Liver (tissue), 9 donors: Measurements from ENCODE around the gene CAPN3. TPM values are rescaled to one million over a fixed set of nuclear protein-coding genes. Genes with fewer than 3 reads are reported as not detected.

Experiments used
- DNase-seq: peaks from one replicate; pipeline ENCODE4 v3.0.0-alpha.2; 2017; ENCODE audit warnings: low spot score
- H3K27ac ChIP-seq, 2 donors: one replicate each; pipeline ENCODE4 v1.7.0; 2013; ENCODE audit warnings: inconsistent platforms in 2 of 2, low read length in 2 of 2, control low read depth in 1 of 2, low read depth in 1 of 2, mild to moderate bottlenecking in 1 of 2
- H3K27me3 ChIP-seq, 4 donors: one replicate each; pipeline versions ENCODE4 v1.6.1 to v1.7.0; 2013; ENCODE audit warnings: low read length in 3 of 4, inconsistent platforms in 1 of 4, mild to moderate bottlenecking in 1 of 4, moderate library complexity in 1 of 4; ENCODE audit not compliant: control insufficient read depth in 4 of 4, insufficient read depth in 4 of 4
- H3K36me3 ChIP-seq, 4 donors: one replicate each; pipeline versions ENCODE4 v1.6.1 to v1.7.0; 2013; ENCODE audit warnings: low read length in 3 of 4, mild to moderate bottlenecking in 3 of 4, low read depth in 1 of 4, moderate library complexity in 1 of 4; ENCODE audit not compliant: control insufficient read depth in 4 of 4, insufficient read depth in 3 of 4
- H3K4me1 ChIP-seq, 4 donors: one replicate each; pipeline versions ENCODE4 v1.6.1 to v1.7.0; 2013; ENCODE audit warnings: low read length in 3 of 4, mild to moderate bottlenecking in 3 of 4, moderate library complexity in 1 of 4; ENCODE audit not compliant: control insufficient read depth in 4 of 4, insufficient read depth in 4 of 4
- H3K4me3 ChIP-seq, 3 donors: one replicate each; pipeline versions ENCODE4 v1.6.1 to v1.7.0; 2013; ENCODE audit warnings: low read length in 3 of 3, control low read depth in 1 of 3, low read depth in 1 of 3, mild to moderate bottlenecking in 1 of 3
- H3K9ac ChIP-seq, 2 donors: one replicate each; pipeline ENCODE4 v1.7.0; 2013; ENCODE audit warnings: low read length in 2 of 2, mild to moderate bottlenecking in 2 of 2, moderate library complexity in 2 of 2, control low read depth in 1 of 2, low read depth in 1 of 2
- H3K9me3 ChIP-seq, 4 donors: one replicate each; pipeline versions ENCODE4 v1.6.1 to v1.7.0; 2013; ENCODE audit warnings: low read length in 3 of 4; ENCODE audit not compliant: control insufficient read depth in 4 of 4
- FOXA1 ChIP-seq: IDR thresholded peaks from 2 replicates; pipeline ENCODE4 v1.6.1; 2016; ENCODE audit warnings: antibody characterized with exemption
- FOXA2 ChIP-seq: IDR thresholded peaks from 2 replicates; pipeline ENCODE4 v1.6.1; 2016; ENCODE audit warnings: antibody characterized with exemption
- GABPA ChIP-seq, 2 donors: IDR thresholded peaks in 1 of 2; conservative IDR thresholded peaks in 1 of 2; 2 replicates each; pipeline ENCODE4 v1.6.1; 2016; ENCODE audit warnings: antibody characterized with exemption in 2 of 2, mild to moderate bottlenecking in 1 of 2, moderate library complexity in 1 of 2
- HNF4A ChIP-seq, 2 donors: conservative IDR thresholded peaks; 2 replicates each; pipeline ENCODE4 v1.6.1; 2016; ENCODE audit warnings: antibody characterized with exemption in 2 of 2, mild to moderate bottlenecking in 2 of 2
- HNF4G ChIP-seq: IDR thresholded peaks from 2 replicates; pipeline ENCODE4 v1.6.1; 2016; ENCODE audit warnings: antibody characterized with exemption
- JUND ChIP-seq, 2 donors: IDR thresholded peaks; 2 replicates each; pipeline ENCODE4 v1.6.1; 2016; ENCODE audit warnings: antibody characterized with exemption in 2 of 2
- NR2F2 ChIP-seq: IDR thresholded peaks from 2 replicates; pipeline ENCODE4 v1.6.1; 2016; ENCODE audit warnings: antibody characterized with exemption
- RXRA ChIP-seq, 2 donors: IDR thresholded peaks; 2 replicates each; pipeline ENCODE4 v1.6.1; 2017 to 2018; ENCODE audit warnings: antibody characterized with exemption in 2 of 2, mild to moderate bottlenecking in 1 of 2
- SP1 ChIP-seq: IDR thresholded peaks from 2 replicates; pipeline ENCODE4 v1.6.1; 2018; ENCODE audit warnings: antibody characterized with exemption, mild to moderate bottlenecking
- TAF1 ChIP-seq: conservative IDR thresholded peaks from 2 replicates; pipeline ENCODE4 v1.6.1; 2016; ENCODE audit warnings: antibody characterized with exemption, mild to moderate bottlenecking
- YY1 ChIP-seq: IDR thresholded peaks from 2 replicates; pipeline ENCODE4 v1.6.1; 2016; ENCODE audit warnings: antibody characterized with exemption, mild to moderate bottlenecking
- WGBS: extraction: QIAGEN DNeasy Blood & Tissue Kit; methylation state at CpG from one replicate; pipeline ENCODE4 v1.1.7; 2013; 5-methylcytosine and 5-hydroxymethylcytosine counted together
- polyA plus RNA-seq, 2 donors: library from polyadenylated mRNA; stranded (reverse) in 1 of 2; unstranded in 1 of 2; fragments of 200-250 nt in 1 of 2; fragments of >200 nt in 1 of 2; fragmentation: Nextera tagmentation in 1 of 2; extraction: Ambion mirVana in 1 of 2; gene quantifications; one replicate each; pipeline versions ENCODE4 v1.2.1 to v1.2.3, GENCODE V29; 2013 to 2015
- total RNA-seq, 2 donors: library from RNA; depleted of rRNA; stranded (reverse); fragments of >200 nt; gene quantifications; one replicate each; pipeline ENCODE4 v1.2.3, GENCODE V29; 2014
- TF ChIP-seq, protein P1 (sequence below): IDR thresholded peaks from 2 replicates; pipeline ENCODE4 v1.6.1; 2016; ENCODE audit warnings: antibody characterized with exemption
- TF ChIP-seq, protein P2 (sequence below): fragments of 150-350 bp; IDR thresholded peaks from 2 replicates; pipeline ENCODE4 v1.5.1; 2017; ENCODE audit warnings: improper control_type of control experiment, low read depth, low read length; ENCODE audit not compliant: missing input control
- TF ChIP-seq, protein P3 (sequence below): IDR thresholded peaks from 2 replicates; pipeline ENCODE4 v1.6.1; 2016; ENCODE audit warnings: antibody characterized with exemption, mild to moderate bottlenecking
- donor health status: healthy.
- donor health status: healthy.
- donor health status: healthy.
- donor health status: healthy.
- donor health status: healthy.

Gene CAPN3
- total and polyA plus RNA-seq, 4 donors: 2.0 to 6.1 (median 4.2) TPM

DNA sequence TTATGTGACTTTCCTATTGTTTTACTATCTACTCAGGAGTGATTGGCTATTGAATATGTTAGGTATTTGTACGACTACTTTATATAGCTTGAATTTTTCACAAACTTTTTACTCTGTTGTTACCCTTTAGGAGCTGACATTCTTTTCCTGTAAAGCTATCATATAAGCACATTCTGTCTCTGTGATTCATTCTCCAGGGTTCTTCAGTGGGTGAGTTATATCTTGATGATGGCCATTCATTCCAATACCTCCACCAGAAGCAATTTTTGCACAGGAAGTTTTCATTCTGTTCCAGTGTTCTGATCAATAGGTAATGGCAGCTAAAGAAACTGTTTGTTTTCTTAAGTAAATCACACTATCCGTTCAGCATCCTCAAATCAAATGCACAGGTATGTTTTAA lies 10.1 kb upstream of the CAPN3 start:
- no peak overlapping the region for H3K4me3 ChIP-seq
- H3K27ac ChIP-seq: no peak overlapping the region
- 90% methylated on average over 2 of the region's 2 CpGs for WGBS
- peaks cover 3 to 75% (median 42%) of the 10 kb centered on the region in 4 donors for H3K36me3 ChIP-seq
- no peaks in the 10 kb centered on the region for H3K9me3 ChIP-seq
- no peaks in the 10 kb centered on the region for H3K4me1 ChIP-seq
- H3K27me3 ChIP-seq: no peaks in the 10 kb centered on the region
- TF ChIP-seq FOXA2: no peak
- no peak for TF ChIP-seq TAF1
- TF ChIP-seq, protein P1, sequence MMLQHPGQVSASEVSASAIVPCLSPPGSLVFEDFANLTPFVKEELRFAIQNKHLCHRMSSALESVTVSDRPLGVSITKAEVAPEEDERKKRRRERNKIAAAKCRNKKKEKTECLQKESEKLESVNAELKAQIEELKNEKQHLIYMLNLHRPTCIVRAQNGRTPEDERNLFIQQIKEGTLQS: no peak
- TF ChIP-seq RXRA (IDR thresholded peaks at IDR 0.05): no peak
- TF ChIP-seq, protein P2, sequence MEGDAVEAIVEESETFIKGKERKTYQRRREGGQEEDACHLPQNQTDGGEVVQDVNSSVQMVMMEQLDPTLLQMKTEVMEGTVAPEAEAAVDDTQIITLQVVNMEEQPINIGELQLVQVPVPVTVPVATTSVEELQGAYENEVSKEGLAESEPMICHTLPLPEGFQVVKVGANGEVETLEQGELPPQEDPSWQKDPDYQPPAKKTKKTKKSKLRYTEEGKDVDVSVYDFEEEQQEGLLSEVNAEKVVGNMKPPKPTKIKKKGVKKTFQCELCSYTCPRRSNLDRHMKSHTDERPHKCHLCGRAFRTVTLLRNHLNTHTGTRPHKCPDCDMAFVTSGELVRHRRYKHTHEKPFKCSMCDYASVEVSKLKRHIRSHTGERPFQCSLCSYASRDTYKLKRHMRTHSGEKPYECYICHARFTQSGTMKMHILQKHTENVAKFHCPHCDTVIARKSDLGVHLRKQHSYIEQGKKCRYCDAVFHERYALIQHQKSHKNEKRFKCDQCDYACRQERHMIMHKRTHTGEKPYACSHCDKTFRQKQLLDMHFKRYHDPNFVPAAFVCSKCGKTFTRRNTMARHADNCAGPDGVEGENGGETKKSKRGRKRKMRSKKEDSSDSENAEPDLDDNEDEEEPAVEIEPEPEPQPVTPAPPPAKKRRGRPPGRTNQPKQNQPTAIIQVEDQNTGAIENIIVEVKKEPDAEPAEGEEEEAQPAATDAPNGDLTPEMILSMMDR: no peak
- TF ChIP-seq NR2F2: no peak
- TF ChIP-seq HNF4G: no peak
- no peak overlapping the region for H3K9ac ChIP-seq
- DNase-seq: no peak

GRCh38 chr15:42352401-42352800 lies 6.9 kb upstream of the CAPN3 start:
- no peak for TF ChIP-seq FOXA2
- no peak for TF ChIP-seq JUND (IDR thresholded peaks at IDR 0.05)
- no peak for TF ChIP-seq HNF4A (conservative IDR thresholded peaks at IDR 0.05)
- TF ChIP-seq FOXA1: no peak
- TF ChIP-seq RXRA (IDR thresholded peaks at IDR 0.05): no peak
- Histone ChIP-seq H3K4me1 (no peaks in the 10 kb centered on the region), H3K27me3 (no peaks in the 10 kb centered on the region), H3K4me3 (no peak overlapping the region), H3K27ac (no peak overlapping the region), H3K36me3 (peaks cover 2 to 63% (median 44%) of the 10 kb centered on the region in 4 donors), H3K9ac (no peak overlapping the region), H3K9me3 (no peaks in the 10 kb centered on the region)
- DNase-seq: no peak
- WGBS: 93% methylated on average over 7 of the region's 7 CpGs

- WGBS: 94% methylated on average over 6 of the region's 6 CpGs
- Histone ChIP-seq H3K27ac (no peak overlapping the region), H3K36me3 (peaks cover 2 to 58% (median 46%) of the 10 kb centered on the region in 4 donors), H3K27me3 (no peaks in the 10 kb centered on the region), H3K9me3 (no peaks in the 10 kb centered on the region), H3K4me3 (no peak overlapping the region), H3K9ac (no peak overlapping the region), H3K4me1 (no peaks in the 10 kb centered on the region)
- TF ChIP-seq SP1 (no peak), YY1 (no peak), GABPA (IDR thresholded peaks at IDR 0.05 in 1 of 2, conservative IDR thresholded peaks at IDR 0.05 in 1 of 2) (no peak)
- TF ChIP-seq, protein P3, sequence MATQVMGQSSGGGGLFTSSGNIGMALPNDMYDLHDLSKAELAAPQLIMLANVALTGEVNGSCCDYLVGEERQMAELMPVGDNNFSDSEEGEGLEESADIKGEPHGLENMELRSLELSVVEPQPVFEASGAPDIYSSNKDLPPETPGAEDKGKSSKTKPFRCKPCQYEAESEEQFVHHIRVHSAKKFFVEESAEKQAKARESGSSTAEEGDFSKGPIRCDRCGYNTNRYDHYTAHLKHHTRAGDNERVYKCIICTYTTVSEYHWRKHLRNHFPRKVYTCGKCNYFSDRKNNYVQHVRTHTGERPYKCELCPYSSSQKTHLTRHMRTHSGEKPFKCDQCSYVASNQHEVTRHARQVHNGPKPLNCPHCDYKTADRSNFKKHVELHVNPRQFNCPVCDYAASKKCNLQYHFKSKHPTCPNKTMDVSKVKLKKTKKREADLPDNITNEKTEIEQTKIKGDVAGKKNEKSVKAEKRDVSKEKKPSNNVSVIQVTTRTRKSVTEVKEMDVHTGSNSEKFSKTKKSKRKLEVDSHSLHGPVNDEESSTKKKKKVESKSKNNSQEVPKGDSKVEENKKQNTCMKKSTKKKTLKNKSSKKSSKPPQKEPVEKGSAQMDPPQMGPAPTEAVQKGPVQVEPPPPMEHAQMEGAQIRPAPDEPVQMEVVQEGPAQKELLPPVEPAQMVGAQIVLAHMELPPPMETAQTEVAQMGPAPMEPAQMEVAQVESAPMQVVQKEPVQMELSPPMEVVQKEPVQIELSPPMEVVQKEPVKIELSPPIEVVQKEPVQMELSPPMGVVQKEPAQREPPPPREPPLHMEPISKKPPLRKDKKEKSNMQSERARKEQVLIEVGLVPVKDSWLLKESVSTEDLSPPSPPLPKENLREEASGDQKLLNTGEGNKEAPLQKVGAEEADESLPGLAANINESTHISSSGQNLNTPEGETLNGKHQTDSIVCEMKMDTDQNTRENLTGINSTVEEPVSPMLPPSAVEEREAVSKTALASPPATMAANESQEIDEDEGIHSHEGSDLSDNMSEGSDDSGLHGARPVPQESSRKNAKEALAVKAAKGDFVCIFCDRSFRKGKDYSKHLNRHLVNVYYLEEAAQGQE: no peak
- TF ChIP-seq, protein P2: no peak
- no peak for DNase-seq
Observed at GRCh38 chr15:42353061-42353460, 6.2 kb upstream of the CAPN3 start.
